ENCODE measurements around the gene EPB41L1.

EPB41L1 gene

DNA sequence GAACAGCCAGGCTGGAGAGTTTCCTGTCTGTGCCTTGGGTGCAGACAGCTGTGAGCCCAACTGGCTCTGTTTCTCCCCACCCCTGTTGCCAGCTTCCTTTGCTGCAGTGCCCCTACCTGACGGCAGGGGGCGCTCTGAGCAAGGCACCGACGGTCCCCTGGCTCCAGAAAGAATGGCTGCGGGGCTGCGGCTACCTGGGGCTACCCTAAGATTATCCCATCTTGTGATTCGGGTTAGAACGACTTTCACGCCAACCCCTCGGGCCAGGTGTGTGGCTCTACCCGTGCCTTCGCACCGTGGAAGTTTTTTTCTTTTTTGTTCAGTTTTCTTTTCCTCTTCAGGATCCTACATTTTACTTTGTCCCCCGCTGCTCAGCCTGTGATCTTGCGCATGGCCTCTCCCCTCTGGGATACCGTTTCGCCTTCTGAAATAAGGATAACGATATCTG is 48.4 kb downstream of the EPB41L1 start:
- peaks cover 2% of the 10 kb centered on the region for H3K36me3 ChIP-seq (ENCODE audit: control insufficient read depth, insufficient read depth, low read length)
- H3K4me3 ChIP-seq (ENCODE audit: low read depth, low read length): no peak overlapping the region
- no peaks in the 10 kb centered on the region for H3K9me3 ChIP-seq (ENCODE audit: control insufficient read depth, insufficient read depth, low read length)
- H3K27me3 ChIP-seq (ENCODE audit: control insufficient read depth, insufficient read depth, low read length): no peaks in the 10 kb centered on the region
- no peak overlapping the region for H3K9ac ChIP-seq (ENCODE audit: low read depth, low read length)
- H3K4me1 ChIP-seq (ENCODE audit: control insufficient read depth, insufficient read depth, low read length): no peaks in the 10 kb centered on the region

DNA sequence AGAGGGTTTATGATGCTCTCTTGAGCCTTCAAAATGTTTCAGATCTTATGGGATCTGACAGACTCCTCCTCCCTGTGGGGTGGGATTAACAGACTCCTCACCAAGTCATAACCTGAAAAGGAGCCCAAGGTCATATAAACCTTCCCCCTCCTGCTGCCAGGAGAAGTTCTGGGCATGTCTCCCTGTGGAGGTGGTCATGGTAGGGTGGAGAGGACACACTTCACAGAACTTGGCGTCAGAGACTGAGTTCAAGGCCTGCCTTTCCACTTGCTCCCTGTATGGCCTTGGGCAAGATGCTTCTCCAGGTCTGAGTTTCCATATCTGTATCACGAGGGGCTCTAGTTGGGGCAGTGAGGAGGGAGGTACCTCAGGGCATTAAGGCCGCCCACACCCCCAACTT is 49.3 kb downstream of the EPB41L1 start:
- Histone ChIP-seq H3K4me1 (ENCODE audit: control insufficient read depth, insufficient read depth, low read length) (no peaks in the 10 kb centered on the region), H3K9ac (ENCODE audit: low read depth, low read length) (no peak overlapping the region), H3K4me3 (ENCODE audit: low read depth, low read length) (no peak overlapping the region), H3K9me3 (ENCODE audit: control insufficient read depth, insufficient read depth, low read length) (no peaks in the 10 kb centered on the region), H3K36me3 (ENCODE audit: control insufficient read depth, insufficient read depth, low read length) (peaks cover 2% of the 10 kb centered on the region), H3K27me3 (ENCODE audit: control insufficient read depth, insufficient read depth, low read length) (no peaks in the 10 kb centered on the region)

DNA sequence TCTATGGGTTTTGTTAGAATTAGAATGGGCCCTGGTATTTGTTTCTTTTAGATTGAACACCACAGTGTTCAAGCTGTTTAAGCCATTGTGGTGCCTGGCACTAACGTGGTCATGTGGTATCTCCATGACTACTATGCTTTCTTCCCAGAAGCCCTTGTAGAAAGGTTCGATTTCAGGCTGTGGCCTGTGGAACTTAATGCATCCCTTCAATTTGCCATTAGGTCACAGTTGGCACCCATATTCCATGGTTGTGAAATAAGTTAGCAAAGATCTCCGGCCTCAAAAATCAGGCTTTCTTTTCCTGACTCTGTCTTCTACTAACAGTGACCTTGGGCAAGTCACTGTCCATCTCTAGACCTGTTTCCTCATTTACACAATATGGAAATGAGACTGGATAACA is 50.5 kb downstream of the EPB41L1 start:
- H3K4me3 ChIP-seq (ENCODE audit: low read depth, low read length): no peak overlapping the region
- H3K36me3 ChIP-seq (ENCODE audit: control insufficient read depth, insufficient read depth, low read length): peaks cover 2% of the 10 kb centered on the region
- H3K4me1 ChIP-seq (ENCODE audit: control insufficient read depth, insufficient read depth, low read length): no peaks in the 10 kb centered on the region
- H3K27me3 ChIP-seq (ENCODE audit: control insufficient read depth, insufficient read depth, low read length): no peaks in the 10 kb centered on the region
- no peaks in the 10 kb centered on the region for H3K9me3 ChIP-seq (ENCODE audit: control insufficient read depth, insufficient read depth, low read length)
- H3K9ac ChIP-seq (ENCODE audit: low read depth, low read length): no peak overlapping the region

DNA sequence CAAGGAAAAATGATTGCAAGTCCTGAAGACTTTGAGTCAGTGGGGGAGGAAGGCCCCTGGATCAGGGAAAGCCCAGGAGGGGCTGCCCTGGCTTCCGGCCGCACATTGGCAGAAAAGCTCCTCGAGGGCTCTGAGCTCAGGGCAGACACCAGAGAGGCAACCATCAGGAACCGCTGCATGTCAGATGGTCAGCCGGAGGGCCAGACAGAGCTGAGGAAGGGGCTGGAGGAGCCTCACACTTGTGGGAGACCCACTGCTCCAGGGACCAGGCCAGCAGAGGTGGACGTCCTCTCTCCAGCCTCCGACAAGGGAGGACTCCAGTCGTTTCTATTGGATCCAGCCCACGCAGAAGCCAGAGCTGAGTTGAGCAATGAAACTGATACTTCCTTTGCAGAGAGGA is 51.5 kb downstream of the EPB41L1 start:
- peaks cover 2% of the 10 kb centered on the region for H3K36me3 ChIP-seq (ENCODE audit: control insufficient read depth, insufficient read depth, low read length)
- H3K27me3 ChIP-seq (ENCODE audit: control insufficient read depth, insufficient read depth, low read length): no peaks in the 10 kb centered on the region
- H3K4me1 ChIP-seq (ENCODE audit: control insufficient read depth, insufficient read depth, low read length): no peaks in the 10 kb centered on the region
- no peaks in the 10 kb centered on the region for H3K9me3 ChIP-seq (ENCODE audit: control insufficient read depth, insufficient read depth, low read length)
- H3K4me3 ChIP-seq (ENCODE audit: low read depth, low read length): no peak overlapping the region
- no peak overlapping the region for H3K9ac ChIP-seq (ENCODE audit: low read depth, low read length)

DNA sequence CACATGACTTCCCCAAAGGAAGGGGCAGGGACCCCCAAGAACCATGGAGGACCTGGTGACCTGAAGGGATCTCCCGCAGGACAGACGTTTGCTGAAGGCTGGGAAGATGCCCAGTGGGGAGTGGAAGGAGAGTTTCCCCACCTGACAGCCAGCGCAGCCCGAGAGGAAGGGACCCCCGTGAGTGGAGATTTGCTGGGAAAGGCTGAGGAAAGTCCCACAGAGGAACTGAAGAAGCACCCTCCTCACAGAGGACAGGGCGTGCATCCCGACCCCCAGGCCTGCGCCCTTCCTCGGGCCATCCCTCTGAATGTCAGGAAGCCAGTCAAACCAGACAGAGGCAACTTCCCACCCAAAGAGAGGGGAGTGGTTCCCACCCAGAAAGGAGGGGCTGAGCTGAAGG is 52.1 kb downstream of the EPB41L1 start:
- no peaks in the 10 kb centered on the region for H3K27me3 ChIP-seq (ENCODE audit: control insufficient read depth, insufficient read depth, low read length)
- H3K36me3 ChIP-seq (ENCODE audit: control insufficient read depth, insufficient read depth, low read length): peaks cover 2% of the 10 kb centered on the region

DNA sequence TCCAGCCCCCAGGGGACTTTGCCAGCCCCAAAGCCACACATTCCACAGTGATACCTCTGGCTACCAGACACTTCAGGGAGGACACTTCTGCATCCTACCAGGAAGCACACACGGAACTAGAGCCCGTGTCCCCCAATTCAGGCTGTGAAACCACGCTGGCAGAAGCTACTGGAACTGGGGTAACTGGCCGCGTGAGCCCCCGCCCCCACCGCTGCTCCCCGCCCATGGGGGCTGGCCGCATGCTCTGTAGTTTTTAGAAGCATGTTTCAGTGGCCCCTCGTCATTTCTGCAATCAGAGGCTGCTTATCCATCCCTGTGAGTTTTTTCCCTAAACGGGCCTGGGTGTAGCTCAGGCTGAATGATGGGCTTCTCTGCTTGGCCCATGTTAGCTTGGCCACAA is 53.1 kb downstream of the EPB41L1 start:
- no peak overlapping the region for H3K9ac ChIP-seq (ENCODE audit: low read depth, low read length)
- no peaks in the 10 kb centered on the region for H3K4me1 ChIP-seq (ENCODE audit: control insufficient read depth, insufficient read depth, low read length)
- H3K27me3 ChIP-seq (ENCODE audit: control insufficient read depth, insufficient read depth, low read length): no peaks in the 10 kb centered on the region
- no peaks in the 10 kb centered on the region for H3K9me3 ChIP-seq (ENCODE audit: control insufficient read depth, insufficient read depth, low read length)
- H3K36me3 ChIP-seq (ENCODE audit: control insufficient read depth, insufficient read depth, low read length): peaks cover 6% of the 10 kb centered on the region
- H3K4me3 ChIP-seq (ENCODE audit: low read depth, low read length): no peak overlapping the region

More for the DNA sequence above, 52.1 kb downstream of the EPB41L1 start:
- no peak overlapping the region for H3K4me3 ChIP-seq (ENCODE audit: low read depth, low read length)
- no peaks in the 10 kb centered on the region for H3K4me1 ChIP-seq (ENCODE audit: control insufficient read depth, insufficient read depth, low read length)
- no peak overlapping the region for H3K9ac ChIP-seq (ENCODE audit: low read depth, low read length)
- H3K9me3 ChIP-seq (ENCODE audit: control insufficient read depth, insufficient read depth, low read length): no peaks in the 10 kb centered on the region

DNA sequence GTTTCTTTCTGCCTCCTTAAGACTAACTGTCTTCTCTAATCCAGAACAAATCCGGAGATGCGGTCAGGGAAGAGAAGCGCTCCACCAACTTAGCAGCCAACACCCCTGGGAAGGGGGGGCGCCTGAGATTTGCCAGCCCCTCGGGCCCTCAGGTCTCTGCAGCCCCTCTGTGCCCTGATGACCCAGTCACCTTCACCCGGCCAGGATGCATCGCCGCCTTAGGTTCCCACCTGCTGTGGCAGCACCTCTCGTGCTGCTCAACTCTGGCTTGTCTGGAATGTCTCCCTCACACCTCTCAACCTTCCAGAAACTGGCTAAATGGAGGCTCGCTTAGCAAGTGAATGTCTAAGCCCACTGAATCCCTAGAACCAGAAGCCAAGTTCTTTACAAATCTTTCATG is 53.7 kb downstream of the EPB41L1 start:
- Histone ChIP-seq H3K9ac (ENCODE audit: low read depth, low read length) (no peak overlapping the region), H3K9me3 (ENCODE audit: control insufficient read depth, insufficient read depth, low read length) (no peaks in the 10 kb centered on the region), H3K4me3 (ENCODE audit: low read depth, low read length) (no peak overlapping the region), H3K4me1 (ENCODE audit: control insufficient read depth, insufficient read depth, low read length) (no peaks in the 10 kb centered on the region), H3K27me3 (ENCODE audit: control insufficient read depth, insufficient read depth, low read length) (no peaks in the 10 kb centered on the region), H3K36me3 (ENCODE audit: control insufficient read depth, insufficient read depth, low read length) (peaks cover 6% of the 10 kb centered on the region)

DNA sequence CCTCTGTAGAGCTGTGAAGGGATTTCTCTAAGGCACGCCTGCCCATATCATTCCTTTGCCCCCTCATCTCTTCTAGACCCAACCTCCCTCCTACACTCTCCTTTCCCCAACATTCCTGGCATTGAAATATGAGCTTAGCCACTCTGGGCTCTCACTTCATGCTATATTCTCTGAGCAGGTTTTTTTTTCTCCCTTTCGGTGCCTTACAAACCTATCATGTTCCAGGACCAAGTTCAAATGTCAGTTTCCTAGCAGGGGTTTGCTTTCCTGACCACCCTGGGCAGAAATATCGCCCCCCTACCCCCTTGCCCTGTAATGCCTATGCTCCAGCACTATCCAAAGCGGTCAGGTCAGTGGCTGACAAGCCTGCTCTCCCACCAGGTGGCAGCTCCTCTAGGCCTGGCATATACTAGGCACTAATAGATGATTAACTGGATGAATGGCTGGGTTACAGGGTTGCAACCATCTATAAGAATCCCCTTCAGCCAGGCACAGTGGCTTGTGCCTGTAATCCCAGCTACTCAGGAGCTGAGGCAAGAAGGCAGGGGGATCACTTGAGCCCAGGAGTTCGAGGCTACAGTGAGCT is 56.0 kb downstream of the EPB41L1 start:
- no peak overlapping the region for H3K4me3 ChIP-seq (ENCODE audit: low read depth, low read length)

DNA sequence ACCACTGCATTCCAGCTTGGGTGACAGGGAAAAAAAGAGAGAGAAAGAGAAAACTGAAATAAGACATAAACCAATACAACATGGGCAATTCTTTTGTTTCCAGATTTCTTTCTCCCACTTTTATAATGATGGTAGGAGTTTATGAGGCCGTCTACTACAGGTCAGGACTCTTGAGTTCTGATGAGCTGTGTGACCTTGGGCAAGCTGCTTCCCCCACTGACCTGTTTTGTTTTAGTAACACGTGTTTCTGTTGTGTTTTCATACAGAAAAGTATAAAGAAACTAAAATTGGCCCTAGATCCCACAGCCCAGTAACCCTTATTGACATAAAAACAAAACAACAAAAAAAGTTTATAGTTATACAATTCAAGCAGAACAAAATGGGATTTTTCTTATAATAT is 58.8 kb downstream of the EPB41L1 start:
- Histone ChIP-seq H3K36me3 (ENCODE audit: control insufficient read depth, insufficient read depth, low read length) (peaks cover 6% of the 10 kb centered on the region), H3K9ac (ENCODE audit: low read depth, low read length) (no peak overlapping the region), H3K4me1 (ENCODE audit: control insufficient read depth, insufficient read depth, low read length) (no peaks in the 10 kb centered on the region), H3K9me3 (ENCODE audit: control insufficient read depth, insufficient read depth, low read length) (no peaks in the 10 kb centered on the region), H3K27me3 (ENCODE audit: control insufficient read depth, insufficient read depth, low read length) (no peaks in the 10 kb centered on the region), H3K4me3 (ENCODE audit: low read depth, low read length) (no peak overlapping the region)

More for the DNA sequence above, 56.0 kb downstream of the EPB41L1 start:
- peaks cover 6% of the 10 kb centered on the region for H3K36me3 ChIP-seq (ENCODE audit: control insufficient read depth, insufficient read depth, low read length)
- H3K9ac ChIP-seq (ENCODE audit: low read depth, low read length): no peak overlapping the region
- no peaks in the 10 kb centered on the region for H3K9me3 ChIP-seq (ENCODE audit: control insufficient read depth, insufficient read depth, low read length)
- H3K4me1 ChIP-seq (ENCODE audit: control insufficient read depth, insufficient read depth, low read length): no peaks in the 10 kb centered on the region
- no peaks in the 10 kb centered on the region for H3K27me3 ChIP-seq (ENCODE audit: control insufficient read depth, insufficient read depth, low read length)

DNA sequence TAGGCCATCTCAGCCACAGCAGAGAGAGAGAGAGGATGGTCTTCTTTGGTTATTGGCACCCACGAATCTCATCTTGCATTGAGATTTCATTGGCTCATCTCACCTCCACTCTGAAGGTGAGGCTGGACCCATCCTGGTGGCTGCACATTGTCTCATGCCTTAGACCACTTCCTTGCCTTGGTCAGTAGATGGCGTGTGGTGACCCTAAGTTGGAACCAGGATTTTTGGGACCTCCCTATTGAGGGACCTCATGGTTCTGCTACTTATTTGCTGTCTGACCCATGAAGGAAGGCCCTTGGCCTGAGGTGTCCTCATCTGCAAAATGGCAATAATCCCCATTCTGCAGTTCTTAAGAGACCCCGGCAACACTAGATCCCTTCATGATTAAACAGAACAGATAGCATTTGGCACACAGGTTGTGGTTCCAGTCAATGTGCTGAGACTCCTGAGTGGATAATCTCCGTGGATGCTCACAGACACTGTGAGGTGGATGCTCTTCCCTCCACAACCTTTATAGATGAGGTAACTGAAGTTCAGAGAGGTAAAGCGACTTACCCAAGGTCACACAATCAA is 60.2 kb downstream of the EPB41L1 start:
- Histone ChIP-seq H3K27me3 (ENCODE audit: control insufficient read depth, insufficient read depth, low read length) (no peaks in the 10 kb centered on the region), H3K36me3 (ENCODE audit: control insufficient read depth, insufficient read depth, low read length) (peaks cover 6% of the 10 kb centered on the region), H3K9ac (ENCODE audit: low read depth, low read length) (no peak overlapping the region), H3K9me3 (ENCODE audit: control insufficient read depth, insufficient read depth, low read length) (no peaks in the 10 kb centered on the region), H3K4me3 (ENCODE audit: low read depth, low read length) (no peak overlapping the region), H3K4me1 (ENCODE audit: control insufficient read depth, insufficient read depth, low read length) (no peaks in the 10 kb centered on the region)

DNA sequence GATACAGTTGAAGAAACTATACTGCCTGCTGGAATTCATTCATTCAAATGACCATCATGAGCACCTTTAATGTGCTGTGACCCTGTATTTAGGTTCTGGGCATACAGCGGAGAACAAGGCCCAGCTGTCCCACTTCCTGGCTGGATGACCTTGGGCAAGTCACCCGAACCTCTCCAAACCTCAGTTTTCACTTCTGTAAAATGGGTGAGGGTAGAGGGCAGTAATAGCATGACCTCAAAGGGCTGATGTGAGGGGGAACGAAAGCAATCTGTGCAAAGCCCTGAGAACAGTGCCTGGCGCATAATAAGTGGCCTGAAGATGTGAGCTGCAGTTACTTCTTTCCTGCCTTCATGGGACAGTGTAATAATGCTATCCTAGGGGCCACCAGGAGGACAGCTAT is 61.2 kb downstream of the EPB41L1 start:
- Histone ChIP-seq H3K27me3 (ENCODE audit: control insufficient read depth, insufficient read depth, low read length) (no peaks in the 10 kb centered on the region), H3K36me3 (ENCODE audit: control insufficient read depth, insufficient read depth, low read length) (peaks cover 6% of the 10 kb centered on the region), H3K9me3 (ENCODE audit: control insufficient read depth, insufficient read depth, low read length) (no peaks in the 10 kb centered on the region), H3K4me3 (ENCODE audit: low read depth, low read length) (no peak overlapping the region), H3K9ac (ENCODE audit: low read depth, low read length) (no peak overlapping the region), H3K4me1 (ENCODE audit: control insufficient read depth, insufficient read depth, low read length) (no peaks in the 10 kb centered on the region)

DNA sequence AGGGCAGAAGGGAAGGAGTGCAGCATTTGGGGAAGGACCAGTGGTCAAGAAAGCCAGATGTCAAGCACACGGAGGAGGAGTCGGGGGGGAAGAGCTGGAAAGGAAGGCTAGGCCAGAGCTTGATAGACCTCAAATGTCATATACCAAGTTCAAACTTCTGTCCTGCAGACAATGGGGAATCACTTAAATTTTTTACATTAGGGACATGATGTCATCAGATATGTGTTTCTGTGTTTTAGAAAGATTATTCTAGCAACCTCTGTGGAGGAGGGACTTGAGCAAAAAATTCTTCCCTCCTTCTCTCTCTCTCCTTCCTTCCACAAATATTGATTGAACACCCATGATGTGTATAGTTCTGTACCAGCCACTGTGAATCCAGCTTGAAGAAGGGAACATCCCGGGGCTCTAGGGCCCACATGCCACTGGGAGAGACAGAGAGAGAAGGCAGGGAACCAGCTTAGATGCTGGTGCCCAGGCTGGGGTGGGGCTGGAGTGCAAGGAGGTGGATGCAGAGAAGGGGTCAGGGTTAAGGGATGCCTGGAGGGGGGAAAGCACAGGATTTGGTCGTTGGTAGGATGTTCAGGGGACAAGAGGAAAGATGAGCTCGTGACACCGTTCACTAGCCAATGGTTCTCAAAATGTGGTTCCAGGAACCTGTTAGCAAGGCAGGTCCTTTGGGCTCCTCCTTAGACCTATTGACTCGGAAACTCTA is 61.9 kb downstream of the EPB41L1 start:
- Histone ChIP-seq H3K9me3 (ENCODE audit: control insufficient read depth, insufficient read depth, low read length) (no peaks in the 10 kb centered on the region), H3K27me3 (ENCODE audit: control insufficient read depth, insufficient read depth, low read length) (no peaks in the 10 kb centered on the region), H3K4me3 (ENCODE audit: low read depth, low read length) (no peak overlapping the region), H3K4me1 (ENCODE audit: control insufficient read depth, insufficient read depth, low read length) (no peaks in the 10 kb centered on the region), H3K9ac (ENCODE audit: low read depth, low read length) (no peak overlapping the region), H3K36me3 (ENCODE audit: control insufficient read depth, insufficient read depth, low read length) (peaks cover 6% of the 10 kb centered on the region)
